GM18861 (cell line): ENCODE results near the gene ADD1.
A peak's percentile ranks its signal among the peaks of the same experiment; 100 is the strongest.

Experiments used
- ATAC-seq: cut with Tn5 transposase; IDR thresholded peaks from one replicate; pipeline ENCODE4 v1.9.1; 2021; ENCODE audit not compliant: unreplicated experiment

ADD1 gene

GRCh38 chr4:2805712-2806389 lies 37.8 kb upstream of the ADD1 start:
- no peak for ATAC-seq

- ATAC-seq = no peak
Measured at GRCh38 chr4:2806390-2807355, 37.0 kb upstream of the ADD1 start.

- no peak for ATAC-seq
Measured at GRCh38 chr4:2807571-2807970, 36.1 kb upstream of the ADD1 start.

- no peak for ATAC-seq
Measured at GRCh38 chr4:2808001-2808400, 35.6 kb upstream of the ADD1 start.

- ATAC-seq = no peak
Measured at GRCh38 chr4:2809610-2810180, 33.9 kb upstream of the ADD1 start.

- no peak for ATAC-seq
Measured at GRCh38 chr4:2810388-2810787, 33.3 kb upstream of the ADD1 start.

GRCh38 chr4:2811830-2812611 lies 31.6 kb upstream of the ADD1 start:
- peak; percentile 65 for ATAC-seq

GRCh38 chr4:2812612-2813354 lies 30.9 kb upstream of the ADD1 start:
- ATAC-seq = no peak

GRCh38 chr4:2813446-2814405 lies 29.9 kb upstream of the ADD1 start:
- ATAC-seq = no peak

- no peak for ATAC-seq
Measured at GRCh38 chr4:2814627-2815270, 28.9 kb upstream of the ADD1 start.

GRCh38 chr4:2816401-2816954 lies 27.2 kb upstream of the ADD1 start:
- no peak for ATAC-seq

GRCh38 chr4:2817137-2817536 lies 26.5 kb upstream of the ADD1 start:
- no peak for ATAC-seq

GRCh38 chr4:2817701-2818350 lies 25.8 kb upstream of the ADD1 start:
- no peak for ATAC-seq

GRCh38 chr4:2818351-2818939 lies 25.2 kb upstream of the ADD1 start:
- ATAC-seq = no peak

GRCh38 chr4:2819244-2820215 lies 24.1 kb upstream of the ADD1 start:
- no peak for ATAC-seq

- ATAC-seq = no peak
Measured at GRCh38 chr4:2820216-2820982, 23.2 kb upstream of the ADD1 start.
